HepG2 (cell line): ENCODE data around the gene ABCC9. TPM values are rescaled to one million over a fixed set of nuclear protein-coding genes. Genes with fewer than 3 reads are reported as not detected.

Experiments used
- ATAC-seq: fragments of 200-7000 bp; cut with Tn5 transposase; 3 replicates; pipeline ENCODE4 v1.9.1; 2020; ENCODE audit warnings: mild to moderate bottlenecking, moderate library complexity
- BruUV-seq: library from RNA; stranded (reverse); fragments of 400-500 nt; replicated peaks from 2 replicates; lab custom pipeline; 2021; lab: Mats Ljungman, UMichigan
- CTCF ChIA-PET: fragments of 300-600 bp; formaldehyde crosslinking; extraction: SDS; loops from one replicate; lab custom pipeline; 2021; ENCODE audit warnings: low total read pairs, inconsistent platforms, low intra/inter-chr PET ratio; lab: Yijun Ruan, JAX
- POLR2A ChIA-PET: fragments of 350-600 bp; sonication (Branson Sonifier 250); formaldehyde crosslinking; loops from one replicate; lab custom pipeline; 2020; ENCODE audit warnings: antibody characterized with exemption, inconsistent platforms; lab: Yijun Ruan, JAX
- DNase-seq: peaks from one replicate; pipeline ENCODE4 v3.0.0-alpha.2; 2015; ENCODE audit warnings: low spot score
- FAIRE-seq: peaks from 3 replicates; lab custom pipeline; 2011; peaks lifted over from hg19 to GRCh38; lab: Jason Lieb, UNC
- H2AFZ ChIP-seq: one replicate; pipeline ENCODE4 v1.6.1; 2011; ENCODE audit warnings: low read length, inconsistent platforms
- H3K27ac ChIP-seq: fragments of 300-600 bp; 3 replicates; pipeline ENCODE4 v1.8.0; 2011; ENCODE audit warnings: mixed run types, mild to moderate bottlenecking, mixed read lengths, low read length, inconsistent platforms; ENCODE audit not compliant: insufficient read depth; ENCODE audit errors: extremely low read length
- H3K27me3 ChIP-seq, 2 experiments: fragments of 200-600 bp in 1 of 2; 2 replicates in 1 of 2; 3 replicates in 1 of 2; pipeline versions ENCODE4 v1.6.0 to v1.8.0; 2011; ENCODE audit warnings: low read length in 2 of 2, mild to moderate bottlenecking in 2 of 2, moderate library complexity in 2 of 2, inconsistent platforms in 1 of 2; ENCODE audit not compliant: insufficient read depth in 2 of 2, control insufficient read depth in 1 of 2
- H3K36me3 ChIP-seq, 2 experiments: fragments of 200-600 bp in 1 of 2; replicated peaks in 1 of 2; 2 replicates in 1 of 2; 3 replicates in 1 of 2; pipeline versions ENCODE4 v1.5.1 to v1.8.0; 2011; ENCODE audit warnings: low read length in 2 of 2, inconsistent platforms in 1 of 2; ENCODE audit not compliant: insufficient read depth in 2 of 2, control insufficient read depth in 1 of 2
- H3K4me1 ChIP-seq: 2 replicates; pipeline ENCODE4 v1.5.1; 2012; ENCODE audit warnings: low read length, inconsistent platforms; ENCODE audit not compliant: insufficient read depth
- H3K4me2 ChIP-seq: 2 replicates; pipeline ENCODE4 v1.6.0; 2011; ENCODE audit warnings: low read depth, low read length, inconsistent platforms
- H3K4me3 ChIP-seq, 3 experiments: fragments of 200-600 bp in 1 of 3; sonication (generic), shearing (Covaris generic) in 1 of 3; replicated peaks in 1 of 3; 2 replicates each; pipeline ENCODE4 v1.5.1; 2011 to 2016; ENCODE audit warnings: low read length in 3 of 3, inconsistent platforms in 2 of 3, low read depth in 2 of 3, mild to moderate bottlenecking in 2 of 3, control low read depth in 1 of 3, mixed read lengths in 1 of 3; ENCODE audit not compliant: insufficient read depth in 1 of 3
- H3K79me2 ChIP-seq: one replicate; pipeline ENCODE4 v1.6.1; 2011; ENCODE audit warnings: low read length, inconsistent platforms; ENCODE audit not compliant: insufficient read depth
- H3K9ac ChIP-seq: 2 replicates; pipeline ENCODE4 v1.6.0; 2011; ENCODE audit warnings: mild to moderate bottlenecking, low read depth, low read length, inconsistent platforms; ENCODE audit not compliant: insufficient read depth
- H3K9me3 ChIP-seq: 2 replicates; pipeline ENCODE4 v1.5.1; 2012; ENCODE audit warnings: mild to moderate bottlenecking, low read length
- H4K20me1 ChIP-seq: 2 replicates; pipeline ENCODE4 v1.6.0; 2011; ENCODE audit warnings: inconsistent platforms, mild to moderate bottlenecking, low read length, moderate library complexity; ENCODE audit not compliant: insufficient read depth
- GTF2F1 ChIP-seq: fragments of 150-350 bp; IDR thresholded peaks from 2 replicates; pipeline ENCODE4 v1.6.1; 2014; ENCODE audit warnings: low read length
- HINFP ChIP-seq: sonication (generic); formaldehyde crosslinking; IDR thresholded peaks from 2 replicates; pipeline ENCODE4 v1.4.0; 2020; ENCODE audit warnings: low read depth, mild to moderate bottlenecking, missing genetic modification reagents
- HNRNPK ChIP-seq: fragments of 200-400 bp; formaldehyde crosslinking; IDR thresholded peaks from 2 replicates; pipeline ENCODE4 v1.6.1; 2018; ENCODE audit warnings: low read length, low read depth, moderate library complexity, mild to moderate bottlenecking; ENCODE audit not compliant: poor library complexity, severe bottlenecking
- HOXA9 ChIP-seq: sonication (generic); formaldehyde crosslinking; IDR thresholded peaks from 2 replicates; pipeline ENCODE4 v1.8.1; 2022; ENCODE audit warnings: missing genetic modification reagents, mild to moderate bottlenecking, moderate library complexity, borderline replicate concordance
- IKZF1 ChIP-seq: fragments of 450-650 bp; IDR thresholded peaks from 2 replicates; pipeline ENCODE4 v1.7.1; 2016
- KDM5B ChIP-seq: sonication (generic); formaldehyde crosslinking; IDR thresholded peaks from 2 replicates; pipeline ENCODE4 v1.4.0; 2020; ENCODE audit warnings: missing genetic modification reagents, mild to moderate bottlenecking, borderline replicate concordance
- MAFF ChIP-seq: IDR thresholded peaks from 2 replicates; pipeline ENCODE4 v1.6.1; 2011; ENCODE audit warnings: low read depth, low read length, improper control_type of control experiment
- SOX5 ChIP-seq: IDR thresholded peaks from 2 replicates; pipeline ENCODE4 v1.6.1; 2016; ENCODE audit warnings: borderline replicate concordance
- SYNCRIP ChIP-seq: fragments of 200-400 bp; formaldehyde crosslinking; IDR thresholded peaks from 2 replicates; pipeline ENCODE4 v1.6.1; 2018; ENCODE audit warnings: mild to moderate bottlenecking, low read depth, low read length; ENCODE audit not compliant: insufficient read depth
- TAF1 ChIP-seq: sonication (generic); formaldehyde crosslinking; IDR thresholded peaks from 2 replicates; pipeline ENCODE4 v1.4.0; 2020; ENCODE audit warnings: missing genetic modification reagents
- TCF12 ChIP-seq, 2 experiments: fragments of 450-650 bp in 1 of 2; sonication (generic) in 1 of 2; formaldehyde crosslinking in 1 of 2; IDR thresholded peaks; 2 replicates each; pipeline versions ENCODE4 v1.6.1 to v1.8.0; 2017 to 2022; ENCODE audit warnings: antibody characterized with exemption in 1 of 2, mild to moderate bottlenecking in 1 of 2, missing genetic modification reagents in 1 of 2, moderate library complexity in 1 of 2
- TCF7L2 ChIP-seq: IDR thresholded peaks from 2 replicates; pipeline ENCODE4 v1.6.1; 2011; ENCODE audit warnings: mild to moderate bottlenecking, low read depth, low read length, moderate library complexity
- ZNF329 ChIP-seq: sonication (generic); formaldehyde crosslinking; IDR thresholded peaks from 2 replicates; pipeline ENCODE4 v1.9.0; 2021; ENCODE audit warnings: low read depth, mild to moderate bottlenecking, missing genetic modification reagents
- WGBS: methylation state at CpG from one replicate; pipeline ENCODE4 v1.1.6; 2017; ENCODE audit warnings: low lambda C conversion rate; 5-methylcytosine and 5-hydroxymethylcytosine counted together
- in situ Hi-C: cut with HindIII; loops from 2 replicates; pipeline ENCODE4 v1.10.0; 2017; ENCODE audit warnings: low pct_unique_long_range_greater_than_20kb; ENCODE audit not compliant: extremely low pct_ligation_motif_present
- intact Hi-C: fragments of 100-400 bp; cut with micrococcal nuclease; formaldehyde crosslinking; loops from one replicate; pipeline ENCODE4 v1.10.0; 2022; ENCODE audit not compliant: unreplicated experiment
- polyA plus RNA-seq, 8 experiments: library from polyadenylated mRNA; depleted of rRNA in 3 of 8; stranded (reverse) in 7 of 8; unstranded in 1 of 8; fragments of >200 nt; fragmentation: Illumina TruSeq in 4 of 8; extraction: Trizol in 4 of 8; gene quantifications; 2 replicates each; pipeline versions ENCODE4 v1.2.1 to v1.2.3, GENCODE V29; 2011 to 2016; ENCODE audit warnings: low read depth in 4 of 8, missing spikeins in 1 of 8, mixed read lengths in 1 of 8; ENCODE audit not compliant: insufficient read depth in 1 of 8
- total RNA-seq, 5 experiments: library from RNA; depleted of rRNA; stranded (reverse); fragments of >200 nt; fragmentation: Illumina TruSeq; extraction: Trizol; gene quantifications; 2 replicates each; pipeline ENCODE4 v1.2.3, GENCODE V29; 2016; ENCODE audit warnings: low read depth in 1 of 5

ABCC9 gene
- total and polyA plus RNA-seq, 2 of the 13 experiments (the other 11 are each of a cell fraction or from before 2014, with no cell fraction given) = not detected

- TF ChIP-seq TAF1 (no peak), TCF12 (IDR thresholded peaks at IDR 0.05) (no peak), TCF12 (CRISPR knock-in tag; IDR thresholded peaks at IDR 0.05) (no peak)
Measured at GRCh38 chr12:21894792-21895595, 46.2 kb downstream of the ABCC9 start (continued).

- no peaks in the 10 kb centered on the region for H3K36me3 ChIP-seq
- no peaks in the 10 kb centered on the region for H3K9me3 ChIP-seq
- intact Hi-C loops = no loop called here
- H2AFZ ChIP-seq = no peak overlapping the region
- DNase-seq = no peak
- ChIA-PET CTCF (no interaction called here), POLR2A (no interaction called here)
- H4K20me1 ChIP-seq = no peaks in the 10 kb centered on the region
- no peak overlapping the region for H3K4me2 ChIP-seq
- TF ChIP-seq HOXA9 (no peak), GTF2F1 (no peak), HINFP (no peak), HNRNPK (no peak), KDM5B (CRISPR knock-in tag) (no peak), TCF7L2 (no peak), SOX5 (CRISPR knock-in tag) (no peak), SYNCRIP (no peak), IKZF1 (no peak), ZNF329 (CRISPR knock-in tag) (no peak), MAFF (no peak)
- no peaks in the 10 kb centered on the region for H3K79me2 ChIP-seq
- no peak overlapping the region for H3K4me3 ChIP-seq
- FAIRE-seq = no peak
- in situ Hi-C loops = no loop called here
- no TSS peak for BruUV-seq
- H3K9ac ChIP-seq = no peak overlapping the region
- H3K27me3 ChIP-seq = no peaks in the 10 kb centered on the region
- H3K27ac ChIP-seq = no peak overlapping the region
- 34% methylated on average over 4 of the region's 4 CpGs for WGBS
- no peaks in the 10 kb centered on the region for H3K4me1 ChIP-seq
- no peak for ATAC-seq
Measured at GRCh38 chr12:21893924-21894323, 47.3 kb downstream of the ABCC9 start.
